Astrocyte of the spinal cord (primary cell): Measurements from ENCODE around the gene ATP8B4.
"Not testable (repeated sequence)": the region's sequence is repeated elsewhere in the genome, so short reads cannot be mapped to it uniquely, and the experiment has no call there.

Experiments used
- DNase-seq: peaks from one replicate; pipeline ENCODE4 v3.0.0; 2011; ENCODE audit warnings: low read depth, low spot score
- H3K4me3 ChIP-seq: 2 replicates; pipeline ENCODE4 v1.5.1; 2011; ENCODE audit warnings: low read depth, mild to moderate bottlenecking, low read length, moderate library complexity
- CTCF ChIP-seq: IDR thresholded peaks from 2 replicates; pipeline ENCODE4 v1.5.1; 2012; ENCODE audit warnings: low read depth, mild to moderate bottlenecking, low read length, inconsistent platforms
- in situ Hi-C: cut with HindIII; loops from 2 replicates; pipeline ENCODE4 v1.10.0; 2017; ENCODE audit warnings: low sequenced_read_pairs

Gene ATP8B4

GRCh38 chr15:49979705-49980382 lies 139.2 kb downstream of the ATP8B4 start:
- no peak for DNase-seq
- in situ Hi-C loops = no loop called here

GRCh38 chr15:49978121-49978520 lies 140.9 kb downstream of the ATP8B4 start:
- H3K4me3 ChIP-seq = no peak overlapping the region
- DNase-seq = no peak
- in situ Hi-C loops = no loop called here
- no peak for TF ChIP-seq CTCF

More at GRCh38 chr15:49979705-49980382, 139.2 kb downstream of the ATP8B4 start:
- no peak for TF ChIP-seq CTCF
- no peak overlapping the region for H3K4me3 ChIP-seq

- no peak overlapping the region for H3K4me3 ChIP-seq
- in situ Hi-C loops = no loop called here
- no peak for DNase-seq
- TF ChIP-seq CTCF = no peak
These were observed 141.7 kb downstream of the ATP8B4 start for GRCh38 chr15:49977306-49977705.

GRCh38 chr15:49964551-49964950 lies 154.5 kb downstream of the ATP8B4 start:
- in situ Hi-C loops = no loop called here
- TF ChIP-seq CTCF = no peak
- no peak for DNase-seq
- H3K4me3 ChIP-seq = no peak overlapping the region

- TF ChIP-seq CTCF = no peak
- in situ Hi-C loops = no loop called here
- H3K4me3 ChIP-seq = no peak overlapping the region
- no peak for DNase-seq
These were observed 155.0 kb downstream of the ATP8B4 start for GRCh38 chr15:49964061-49964460.

GRCh38 chr15:49963033-49963772 lies 155.8 kb downstream of the ATP8B4 start:
- H3K4me3 ChIP-seq, in situ Hi-C loops, DNase-seq: not testable (repeated sequence)

GRCh38 chr15:49962044-49962602 lies 156.9 kb downstream of the ATP8B4 start:
- in situ Hi-C loops = no loop called here
- no peak for TF ChIP-seq CTCF
- H3K4me3 ChIP-seq = no peak overlapping the region
- no peak for DNase-seq
